Measurements from ENCODE around the gene R3HDM2. TPM values are rescaled to one million over a fixed set of nuclear protein-coding genes. Genes with fewer than 3 reads are reported as not detected.

Gene R3HDM2
- total and polyA plus RNA-seq, 2 of the 13 experiments (the other 11 are each of a cell fraction or from before 2014, with no cell fraction given), result 11.1 to 23.5 TPM

GRCh38 chr12:57459055-57459749 lies 28.4 kb upstream of the R3HDM2 start (continued):
- TF ChIP-seq ZNF609 (CRISPR knock-in tag; IDR thresholded peaks at IDR 0.05; ENCODE audit: borderline replicate concordance) (no peak), KDM6A (CRISPR knock-in tag; IDR thresholded peaks at IDR 0.05; ENCODE audit: low read depth) (no peak), THAP8 (CRISPR knock-in tag; IDR thresholded peaks at IDR 0.05; ENCODE audit: borderline replicate concordance) (no peak), ZGPAT (CRISPR knock-in tag; IDR thresholded peaks at IDR 0.05) (no peak), ZBTB7A (CRISPR knock-in tag; IDR thresholded peaks at IDR 0.05) (0 out of 2 replicates have a peak, but pooled peaks have one; percentile 37), LBX2 (CRISPR knock-in tag; IDR thresholded peaks at IDR 0.05; ENCODE audit: borderline replicate concordance) (no peak), YEATS4 (CRISPR knock-in tag; IDR thresholded peaks at IDR 0.05; ENCODE audit: borderline replicate concordance) (no peak), DMTF1 (CRISPR knock-in tag; IDR thresholded peaks at IDR 0.05) (no peak; the same call in 1 of the 2 replicates), ZNF782 (CRISPR knock-in tag; IDR thresholded peaks at IDR 0.05; ENCODE audit: borderline replicate concordance) (no peak), ZSCAN5A (CRISPR knock-in tag; IDR thresholded peaks at IDR 0.05; ENCODE audit: borderline replicate concordance) (no peak), HMGXB3 (CRISPR knock-in tag; IDR thresholded peaks at IDR 0.05; ENCODE audit: borderline replicate concordance) (0 out of 2 replicates have a peak, but pooled peaks have one; percentile 15)
